HG02981 (cell line): ENCODE data around the gene FOXC2.
A peak's percentile ranks its signal among the peaks of the same experiment; 100 is the strongest.

Experiments
- ATAC-seq: cut with Tn5 transposase; IDR thresholded peaks from one replicate; pipeline ENCODE4 v1.9.1; 2021; ENCODE audit warnings: mild to moderate bottlenecking, moderate library complexity; ENCODE audit not compliant: unreplicated experiment

The FOXC2 gene

GRCh38 chr16:86532526-86532815 is 34.2 kb upstream of the FOXC2 start:
- no peak for ATAC-seq

GRCh38 chr16:86533076-86533475 is 33.6 kb upstream of the FOXC2 start:
- no peak for ATAC-seq

DNA sequence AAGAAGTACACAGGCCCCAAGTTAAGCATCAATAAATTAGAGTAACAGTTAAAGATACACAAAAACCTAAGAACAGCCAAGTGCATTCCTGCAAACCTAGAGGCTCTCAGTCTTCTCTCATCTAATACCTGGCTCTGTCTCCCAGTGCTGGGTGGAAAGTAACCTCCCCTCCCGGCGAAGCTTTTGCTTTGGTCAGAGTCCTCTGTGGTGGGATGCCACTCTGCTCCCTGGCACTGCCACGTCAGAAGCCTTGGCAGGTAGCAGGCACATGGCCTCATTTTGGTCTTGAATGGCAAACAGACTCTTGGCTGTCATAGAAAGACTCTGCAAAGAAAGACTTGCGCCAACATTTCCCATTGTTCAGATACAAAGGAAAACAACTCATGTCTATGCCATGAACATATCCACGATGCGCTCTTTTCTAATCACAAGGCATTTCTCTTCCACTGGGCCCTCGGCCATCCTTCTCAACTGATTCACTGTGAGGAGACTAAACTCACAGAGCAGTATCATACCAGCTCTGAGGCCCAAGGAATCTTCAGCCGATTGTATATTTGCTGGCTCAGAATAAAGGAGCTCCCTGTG is 32.8 kb upstream of the FOXC2 start:
- no peak for ATAC-seq

DNA sequence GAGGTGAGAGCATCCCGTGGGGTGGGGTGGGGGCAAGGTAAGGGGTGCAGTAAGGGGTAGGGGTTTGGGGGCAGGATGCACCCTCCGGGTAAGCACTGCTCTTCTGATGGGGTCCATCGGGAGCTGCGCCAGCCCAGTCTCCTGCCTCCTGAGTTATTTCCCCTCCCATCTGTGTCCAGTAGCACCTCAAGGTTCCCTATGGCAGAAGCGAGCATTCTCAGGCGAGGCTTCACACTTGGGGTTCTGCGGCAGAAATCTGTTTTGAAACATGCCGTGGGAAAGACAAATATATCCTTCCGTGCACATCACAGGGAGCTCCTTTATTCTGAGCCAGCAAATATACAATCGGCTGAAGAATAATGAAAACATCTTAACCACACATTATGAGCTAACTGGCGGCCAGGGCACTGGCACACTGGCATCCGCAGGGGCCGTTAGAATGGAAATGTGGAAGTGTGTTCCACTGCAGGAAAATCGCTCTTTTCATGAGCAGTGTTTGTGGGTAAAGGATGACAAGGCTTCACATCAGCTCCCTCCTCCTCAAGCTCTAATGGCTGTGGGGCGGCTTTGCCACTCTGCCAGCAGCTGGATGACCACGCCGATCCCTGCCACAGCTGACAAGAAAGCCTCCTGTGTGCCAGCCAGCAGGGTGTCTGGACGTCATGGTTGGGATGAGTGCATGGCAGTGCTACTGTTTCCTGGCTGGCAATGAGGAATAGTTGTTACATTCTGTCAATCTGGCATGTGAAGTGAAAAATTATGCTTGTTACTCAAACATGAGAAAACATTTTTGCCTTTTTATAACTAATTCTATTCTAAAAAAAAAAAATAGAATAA is 31.6 kb upstream of the FOXC2 start:
- ATAC-seq: no peak

DNA sequence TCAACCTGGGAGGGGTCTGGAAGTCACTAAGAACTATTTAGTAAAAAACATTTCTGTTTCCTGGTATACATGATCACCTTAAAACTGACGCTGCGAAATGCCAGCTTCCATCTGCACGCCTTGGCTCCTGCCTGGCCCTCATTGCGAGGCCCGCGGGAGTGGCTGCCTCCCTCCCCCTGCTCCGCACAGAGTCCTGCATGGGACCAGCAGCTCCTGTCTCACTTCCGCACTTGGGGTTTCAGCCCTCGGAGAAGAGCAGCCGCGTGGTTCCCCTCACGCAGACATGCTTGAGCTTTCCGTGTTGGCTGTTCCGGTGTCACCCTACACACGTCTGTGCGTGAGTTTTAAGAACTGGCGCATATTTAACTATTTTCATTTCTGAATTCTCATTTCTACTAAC is 30.0 kb upstream of the FOXC2 start:
- no peak for ATAC-seq

- ATAC-seq: no peak
Observed at GRCh38 chr16:86537486-86537885, 29.1 kb upstream of the FOXC2 start.

GRCh38 chr16:86538196-86538780 is 28.3 kb upstream of the FOXC2 start:
- ATAC-seq: no peak

DNA sequence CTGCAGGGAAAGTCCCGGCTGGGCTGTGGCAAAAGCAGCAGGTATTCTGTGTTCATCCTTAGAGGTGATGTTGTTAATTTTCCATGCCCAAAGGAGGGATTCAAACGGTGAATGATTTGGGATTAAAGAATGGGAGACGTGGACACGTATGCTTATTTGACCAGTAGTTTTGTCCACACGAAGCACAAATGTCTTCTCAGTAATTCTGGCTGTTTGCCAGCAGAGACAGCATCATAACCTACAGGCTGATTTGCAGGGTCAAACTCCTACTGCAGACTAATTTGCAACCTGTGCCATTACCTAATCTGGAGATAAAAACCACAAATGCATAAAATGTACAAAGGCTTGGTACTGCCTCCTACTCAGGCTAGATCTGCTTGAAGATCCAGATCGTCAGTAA is 25.7 kb upstream of the FOXC2 start:
- no peak for ATAC-seq

DNA sequence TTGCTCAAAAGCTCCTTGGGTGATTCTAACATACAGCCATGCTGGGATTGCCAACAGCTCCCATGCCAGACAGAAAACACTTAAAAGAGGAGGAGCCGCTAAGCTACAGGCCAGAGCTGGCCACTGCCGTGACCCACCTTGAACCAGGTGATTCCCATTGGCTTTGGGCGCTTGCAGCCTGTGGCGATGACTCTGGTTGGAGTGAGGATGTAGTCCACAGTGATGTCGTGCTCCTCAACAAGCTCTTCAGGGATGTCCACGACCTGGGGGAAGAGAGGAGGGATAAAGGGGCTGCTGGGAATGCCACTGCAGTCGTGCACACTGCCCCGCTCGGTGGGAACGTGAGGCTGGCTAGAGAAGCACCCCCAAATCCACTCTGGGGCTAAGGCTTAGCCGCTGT is 25.1 kb upstream of the FOXC2 start:
- ATAC-seq: no peak

GRCh38 chr16:86542756-86543750 is 23.6 kb upstream of the FOXC2 start:
- ATAC-seq: no peak

DNA sequence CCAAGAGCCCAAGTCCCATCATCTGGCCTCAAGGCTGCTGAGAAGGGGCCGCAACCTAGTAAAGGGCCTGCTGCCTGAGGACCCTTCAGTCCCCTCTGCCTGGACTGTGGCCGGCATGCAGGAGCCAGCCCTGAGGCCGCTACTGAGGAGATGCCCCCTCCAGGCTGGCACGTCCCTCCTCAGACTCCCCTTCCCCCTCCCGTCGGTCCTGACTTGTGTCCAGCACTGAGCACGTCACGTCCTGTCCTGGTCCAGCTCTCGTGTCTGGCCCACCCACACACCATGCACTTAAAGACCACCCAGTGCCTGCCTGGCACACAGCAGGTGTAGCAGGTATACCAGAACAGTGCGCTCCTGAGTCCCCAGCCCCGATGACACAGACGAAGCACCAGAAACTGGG is 21.1 kb upstream of the FOXC2 start:
- no peak for ATAC-seq

GRCh38 chr16:86545954-86546637 is 20.5 kb upstream of the FOXC2 start:
- no peak for ATAC-seq

- ATAC-seq: no peak
Observed at GRCh38 chr16:86546638-86547013, 20.0 kb upstream of the FOXC2 start.

DNA sequence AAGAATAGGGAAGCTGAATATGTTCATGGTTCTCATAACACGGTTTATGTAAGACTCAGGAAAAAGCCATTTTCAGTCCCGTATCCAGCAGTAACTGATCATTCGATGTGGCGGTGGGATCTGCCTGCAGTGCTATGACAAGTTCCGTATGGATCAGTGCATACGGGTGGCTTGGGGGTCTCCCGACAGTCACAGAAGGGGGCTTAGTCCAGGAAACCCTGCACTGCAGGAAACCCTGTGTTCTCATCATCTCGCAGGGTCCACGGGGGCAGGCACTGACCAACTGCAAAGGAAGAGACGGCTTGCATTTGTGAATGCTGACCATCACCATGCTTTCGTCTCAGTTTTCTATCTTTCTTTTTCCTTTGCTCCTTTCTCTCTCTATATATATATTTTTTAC is 19.3 kb upstream of the FOXC2 start:
- no peak for ATAC-seq

DNA sequence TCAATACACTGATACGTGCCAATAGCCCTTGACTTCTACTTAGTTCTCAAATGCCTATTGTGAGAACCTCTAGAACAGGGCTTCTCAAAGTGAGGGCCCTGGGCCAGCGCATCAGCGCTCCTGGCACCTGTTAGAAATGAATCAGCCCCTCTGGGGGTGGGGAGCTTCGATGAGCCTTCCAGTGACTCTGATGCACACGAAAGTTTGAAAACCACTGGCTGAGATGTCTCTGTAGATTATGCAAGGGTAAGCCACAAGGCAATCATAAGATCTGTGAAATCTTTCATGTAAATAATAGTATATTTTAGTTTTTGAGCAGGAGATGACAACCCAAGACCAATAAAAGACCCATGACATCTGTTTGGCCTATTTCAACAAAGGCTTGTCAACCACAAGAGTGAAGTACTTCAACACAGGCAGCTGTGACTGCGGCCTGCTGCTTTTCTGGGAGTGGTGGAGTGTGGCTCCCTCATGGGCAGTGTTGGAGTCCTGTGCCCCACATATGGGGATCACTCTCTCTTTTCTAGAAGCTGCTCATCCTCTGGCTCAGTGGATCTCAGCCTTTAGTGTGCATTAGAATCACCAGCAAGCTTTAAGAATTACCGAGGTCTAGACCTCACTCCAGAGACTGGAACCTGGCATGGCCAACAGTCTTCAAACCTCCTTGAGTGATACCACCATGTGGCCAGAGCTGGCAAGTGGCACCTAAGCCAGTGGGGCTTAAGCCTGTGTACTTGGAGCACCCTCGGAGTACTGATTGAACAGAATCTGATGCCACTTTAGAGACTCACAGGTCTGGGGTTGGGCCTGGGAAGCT is 17.3 kb upstream of the FOXC2 start:
- no peak for ATAC-seq

DNA sequence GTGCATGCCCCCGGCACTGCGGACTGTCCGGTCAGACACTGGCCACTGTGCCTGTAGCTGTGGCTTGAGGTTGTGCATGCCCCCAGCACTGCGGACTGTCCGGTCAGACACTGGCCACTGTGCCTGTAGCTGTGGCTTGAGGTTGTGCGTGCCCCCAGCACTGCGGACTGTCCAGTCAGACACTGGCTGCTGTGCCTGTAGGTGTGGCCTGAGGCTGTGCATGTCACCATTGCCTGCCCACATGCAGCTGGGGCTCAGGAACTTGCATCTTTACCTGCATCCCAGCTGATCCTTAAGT is 16.8 kb upstream of the FOXC2 start:
- no peak for ATAC-seq

DNA sequence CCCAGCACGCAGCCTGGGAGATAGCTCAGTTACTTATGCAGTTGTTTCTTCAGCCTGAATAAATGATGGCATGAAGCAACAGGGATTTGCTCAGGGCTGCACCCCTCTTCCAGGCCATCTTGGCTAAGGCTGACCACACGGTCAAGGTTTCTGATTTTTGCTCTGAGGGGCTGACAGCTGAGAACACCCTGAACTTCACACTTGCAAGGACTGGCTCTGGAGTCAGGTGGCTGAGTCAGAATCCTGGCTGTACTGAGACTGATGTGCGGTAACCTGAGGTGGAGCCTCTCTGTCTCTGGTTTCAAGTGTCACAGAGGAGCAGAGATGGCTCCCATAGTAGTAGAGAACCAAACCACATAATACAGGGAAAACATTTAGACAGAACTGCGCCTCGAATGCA is 16.3 kb upstream of the FOXC2 start:
- no peak for ATAC-seq

DNA sequence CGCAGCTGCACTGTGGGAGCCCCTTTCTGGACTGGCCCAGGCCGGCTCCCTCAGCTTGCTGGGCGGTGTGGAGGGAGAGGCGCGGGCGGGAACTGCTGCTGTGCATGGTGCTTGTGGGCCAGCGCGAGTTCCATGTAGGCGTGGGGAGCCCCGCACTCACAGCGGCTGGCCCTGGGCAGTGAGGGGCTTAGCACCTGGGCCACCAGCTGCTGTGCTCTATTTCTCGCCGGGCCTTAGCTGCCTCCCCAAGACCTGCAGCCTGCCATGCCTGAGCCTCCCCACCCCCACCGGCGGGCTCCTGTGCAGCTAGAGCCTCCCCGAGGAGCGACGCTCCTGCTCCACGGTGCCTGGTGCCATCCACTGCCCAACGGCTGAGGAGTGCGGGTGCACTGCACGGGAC is 13.3 kb upstream of the FOXC2 start:
- no peak for ATAC-seq

- ATAC-seq: no peak
Observed at GRCh38 chr16:86554599-86554916, 12.1 kb upstream of the FOXC2 start.

DNA sequence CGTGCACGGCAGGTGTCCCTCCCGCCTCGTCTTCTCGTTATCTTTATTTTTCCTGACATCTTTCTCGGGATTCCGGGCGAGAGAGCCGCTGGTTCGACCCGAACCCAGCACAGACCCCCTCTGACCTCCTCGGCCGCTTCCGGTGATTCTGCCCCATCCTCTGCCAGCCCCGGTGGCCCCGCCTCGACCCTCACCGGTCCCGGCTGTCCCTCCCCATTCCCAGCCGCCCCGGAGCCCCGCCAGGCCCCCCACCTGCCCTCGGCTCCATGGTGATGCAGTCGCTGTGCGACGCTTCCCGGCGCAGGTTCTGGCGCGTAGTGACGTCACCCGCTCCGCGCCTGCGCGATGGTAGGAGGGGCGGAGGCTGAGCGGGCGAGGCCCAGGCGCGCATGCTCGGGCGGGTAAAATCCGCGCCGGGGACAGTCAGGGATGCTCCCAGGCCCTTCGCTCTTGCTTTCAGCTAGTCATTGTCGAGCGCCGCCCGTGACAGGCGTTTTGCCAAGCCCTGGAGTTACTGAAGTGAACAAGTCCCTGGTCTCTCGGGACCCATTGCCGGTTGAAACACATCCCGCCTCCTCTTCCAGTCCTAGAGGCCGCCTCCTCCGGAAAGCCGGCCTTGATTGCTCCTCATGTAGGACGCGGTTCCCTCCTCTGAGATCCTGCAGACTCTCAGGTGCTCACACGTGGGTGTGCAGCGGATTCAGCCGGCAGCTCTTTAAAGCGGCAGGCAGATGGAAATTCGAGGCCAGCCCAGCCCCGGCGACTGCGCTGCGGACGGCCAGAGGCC is 11.5 kb upstream of the FOXC2 start, which contains the start of gene MTHFSD:
Gene MTHFSD (minus strand): TSS at position 319 of the 787 bp plus-strand sequence. CDS start 51 bp downstream, at position 268.
- peak; percentile 83 for ATAC-seq
